Measurements from ENCODE around the gene SBK2.
"Not testable (repeated sequence)": the region's sequence is repeated elsewhere in the genome, so short reads cannot be mapped to it uniquely, and the experiment has no call there.

Gene SBK2, protein sequence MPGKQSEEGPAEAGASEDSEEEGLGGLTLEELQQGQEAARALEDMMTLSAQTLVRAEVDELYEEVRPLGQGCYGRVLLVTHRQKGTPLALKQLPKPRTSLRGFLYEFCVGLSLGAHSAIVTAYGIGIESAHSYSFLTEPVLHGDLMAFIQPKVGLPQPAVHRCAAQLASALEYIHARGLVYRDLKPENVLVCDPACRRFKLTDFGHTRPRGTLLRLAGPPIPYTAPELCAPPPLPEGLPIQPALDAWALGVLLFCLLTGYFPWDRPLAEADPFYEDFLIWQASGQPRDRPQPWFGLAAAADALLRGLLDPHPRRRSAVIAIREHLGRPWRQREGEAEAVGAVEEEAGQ

DNA sequence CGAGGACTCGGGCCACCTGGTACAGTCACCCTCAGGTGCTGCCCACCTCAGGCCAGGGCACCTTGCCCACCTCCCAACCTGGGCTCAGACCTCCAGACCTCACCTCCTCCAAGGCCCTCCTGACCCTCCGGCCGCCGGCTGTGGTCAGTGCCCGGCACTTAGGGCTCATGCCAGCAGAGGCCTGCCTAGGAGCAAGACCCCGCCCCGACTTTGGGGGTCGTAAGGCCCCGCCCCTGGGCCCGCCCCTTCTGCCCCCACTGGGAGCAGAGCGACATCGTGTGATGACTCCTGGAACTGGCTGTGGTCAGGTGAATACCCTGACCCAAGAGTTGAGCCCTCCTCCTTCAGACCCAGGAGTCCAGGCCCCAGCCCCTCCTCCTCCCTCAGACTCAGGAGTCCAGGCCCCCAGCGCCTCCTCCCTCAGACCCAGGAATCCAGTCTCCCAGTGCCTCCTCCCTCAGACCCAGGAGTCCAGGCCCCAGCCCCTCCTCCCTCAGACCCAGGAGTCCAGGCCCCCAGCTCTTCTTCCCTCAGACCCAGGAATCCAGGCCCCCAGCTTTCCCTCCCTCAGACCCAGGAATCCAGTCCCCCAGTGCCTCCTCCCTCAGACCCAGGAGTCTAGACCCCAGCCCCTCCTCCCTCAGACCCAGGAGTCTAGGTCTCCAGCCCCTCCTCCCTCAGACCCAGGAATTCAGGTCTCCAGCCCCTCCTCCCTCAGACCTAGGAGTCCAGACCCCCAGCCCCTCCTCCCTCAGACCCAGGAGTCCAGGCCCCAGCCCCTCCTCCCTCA, at the start of gene SBK2:
TSS of gene SBK2 (minus strand) at position 183 of the 790 bp plus-strand sequence. CDS start 839 bp downstream, outside the sequence.
- DNase-seq (ENCODE audit: low read depth) = no peak

DNA sequence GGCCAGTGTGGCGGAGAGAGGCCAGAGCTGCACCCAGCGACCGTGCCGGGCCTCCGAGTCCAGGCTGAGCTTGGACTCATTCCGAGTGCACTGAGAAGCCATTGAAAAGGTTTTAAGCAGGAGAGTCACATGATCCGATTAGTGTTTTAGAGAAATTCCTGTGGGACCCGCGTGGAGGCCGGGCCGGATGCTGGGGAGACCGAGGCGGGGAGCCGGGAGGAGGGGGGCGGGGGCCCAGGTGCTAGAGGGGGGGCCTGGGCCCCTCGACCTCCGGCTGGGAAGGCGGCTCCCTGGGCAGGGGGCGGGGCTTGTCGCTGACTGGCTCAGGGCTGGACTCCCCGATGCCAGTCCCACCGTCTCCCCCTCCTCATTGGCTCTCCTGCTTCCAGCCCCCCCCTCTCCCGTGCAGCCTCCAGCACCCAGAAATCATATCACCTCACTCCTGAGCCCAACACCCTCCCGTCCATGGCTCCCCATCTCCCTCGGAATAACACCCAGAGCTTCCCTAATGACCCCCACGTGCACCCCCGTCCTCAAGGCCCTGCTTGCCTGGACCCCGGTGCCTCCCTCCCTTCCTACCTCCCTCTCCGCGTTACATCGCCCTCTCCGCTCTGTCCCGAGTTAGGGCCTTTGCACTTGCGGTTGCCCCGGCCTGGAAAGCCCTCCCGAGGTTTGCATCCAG, 48.9 kb upstream of the SBK2 start:
- DNase-seq (ENCODE audit: low read depth) = peak; percentile 34

DNA sequence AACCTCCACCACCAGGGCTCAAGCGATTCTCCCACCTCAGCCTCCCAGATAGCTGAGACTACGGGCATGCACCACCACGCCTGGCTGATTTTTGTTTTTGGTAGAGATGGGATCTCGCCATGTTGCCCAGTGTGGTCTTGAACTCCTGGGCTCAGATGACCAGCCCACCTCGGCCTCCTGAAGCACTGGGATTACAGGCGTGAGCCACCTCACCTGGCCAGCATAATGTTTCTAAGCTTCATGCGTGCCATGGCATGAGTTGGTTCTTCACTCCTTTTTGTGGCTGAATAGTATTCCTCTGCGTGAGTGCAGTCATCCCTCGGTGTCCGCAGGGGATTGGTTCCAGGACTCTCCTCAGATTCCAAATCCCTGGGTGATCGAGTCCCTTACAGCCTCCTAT, 47.9 kb upstream of the SBK2 start:
- DNase-seq (ENCODE audit: low read depth) = no peak

DNA sequence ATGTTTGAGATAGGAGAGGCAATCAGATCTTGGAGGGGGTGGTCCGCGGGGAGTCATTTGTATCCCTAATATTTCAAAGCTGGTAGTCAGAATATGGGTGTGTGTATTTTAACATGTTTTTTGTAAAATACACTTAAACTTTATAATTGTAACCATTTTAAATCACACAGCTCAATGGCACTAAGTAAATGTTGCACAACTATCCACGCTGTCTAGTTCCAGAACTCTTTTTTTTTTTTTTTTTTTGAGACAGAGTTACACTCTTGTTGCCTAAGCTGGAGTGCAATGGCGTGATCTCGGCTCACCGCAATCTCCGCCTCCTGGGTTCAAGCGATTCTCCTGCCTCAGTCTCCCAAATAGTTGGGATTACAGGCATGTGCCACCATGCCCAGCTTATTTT, 47.0 kb upstream of the SBK2 start:
- DNase-seq (ENCODE audit: low read depth) = not testable (repeated sequence)

DNA sequence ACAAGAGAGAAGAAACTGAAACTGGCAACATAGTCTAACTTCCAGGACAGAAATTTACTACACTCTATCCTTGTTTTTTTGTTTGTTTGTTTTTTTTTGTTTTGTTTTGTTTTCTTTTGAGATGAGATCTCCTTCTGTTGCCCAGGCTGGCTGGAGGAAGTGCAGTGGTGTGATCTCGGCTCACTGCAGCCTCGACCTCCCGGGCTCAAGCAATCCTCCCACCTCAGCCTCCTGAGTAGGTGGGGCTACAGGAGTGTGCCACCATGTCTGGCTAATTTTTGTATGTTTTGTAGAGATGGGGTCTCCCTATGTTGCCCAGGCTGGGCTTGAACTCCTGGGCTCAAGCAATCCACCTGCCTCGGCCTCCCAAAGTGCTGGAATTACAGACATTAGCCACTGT, 45.4 kb upstream of the SBK2 start:
- DNase-seq (ENCODE audit: low read depth) = not testable (repeated sequence)

DNA sequence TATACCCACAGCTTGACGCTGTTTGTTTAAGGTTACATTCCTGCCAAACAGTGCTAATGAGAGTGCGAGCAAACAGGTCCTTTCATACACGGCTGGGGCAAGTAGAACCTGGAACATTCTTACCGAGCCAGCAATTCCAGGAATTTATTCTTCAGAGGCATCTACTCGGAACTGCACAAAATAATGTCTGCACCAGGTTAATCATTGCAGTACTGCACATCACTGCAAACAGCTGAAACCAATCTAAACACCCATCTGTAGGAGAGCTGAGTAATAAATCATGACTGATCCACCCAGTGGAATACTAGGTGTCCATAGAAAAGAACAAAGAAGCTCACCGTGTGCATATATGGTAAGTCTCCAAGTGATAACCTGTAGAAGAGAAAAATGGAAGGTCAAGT, 44.9 kb upstream of the SBK2 start:
- DNase-seq (ENCODE audit: low read depth) = no peak

DNA sequence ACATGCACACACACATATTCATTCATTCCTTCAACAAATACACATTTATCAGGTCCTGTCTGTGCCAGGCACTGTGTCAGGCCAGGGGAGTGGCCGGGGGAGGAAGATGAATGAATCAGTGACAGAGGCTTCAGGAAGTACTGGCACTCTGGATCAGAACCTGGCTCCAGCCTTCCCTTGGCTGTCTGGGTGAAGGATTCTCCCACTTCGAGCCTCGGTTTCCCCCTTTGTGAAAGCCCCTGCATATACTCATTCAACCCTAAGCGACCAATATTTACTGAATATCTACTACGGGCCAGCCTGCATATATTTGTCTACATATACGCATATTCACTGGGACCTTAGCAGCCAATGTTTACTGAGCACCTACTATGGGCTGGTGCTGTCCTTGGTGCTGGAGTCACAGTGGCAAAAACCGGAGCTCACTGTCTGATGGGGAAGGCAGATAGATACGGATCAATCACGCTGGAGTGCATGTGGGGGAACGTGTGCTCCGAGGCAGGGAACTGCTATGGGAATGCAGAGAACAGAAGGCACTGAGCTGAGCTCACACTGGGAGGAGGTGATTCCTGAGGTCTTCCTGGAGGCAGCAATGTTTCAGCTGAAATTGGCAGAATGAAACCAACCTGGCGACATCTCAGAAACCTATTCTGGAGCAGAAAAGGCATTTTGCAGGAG, 44.4 kb upstream of the SBK2 start:
- no peak for DNase-seq (ENCODE audit: low read depth)

DNA sequence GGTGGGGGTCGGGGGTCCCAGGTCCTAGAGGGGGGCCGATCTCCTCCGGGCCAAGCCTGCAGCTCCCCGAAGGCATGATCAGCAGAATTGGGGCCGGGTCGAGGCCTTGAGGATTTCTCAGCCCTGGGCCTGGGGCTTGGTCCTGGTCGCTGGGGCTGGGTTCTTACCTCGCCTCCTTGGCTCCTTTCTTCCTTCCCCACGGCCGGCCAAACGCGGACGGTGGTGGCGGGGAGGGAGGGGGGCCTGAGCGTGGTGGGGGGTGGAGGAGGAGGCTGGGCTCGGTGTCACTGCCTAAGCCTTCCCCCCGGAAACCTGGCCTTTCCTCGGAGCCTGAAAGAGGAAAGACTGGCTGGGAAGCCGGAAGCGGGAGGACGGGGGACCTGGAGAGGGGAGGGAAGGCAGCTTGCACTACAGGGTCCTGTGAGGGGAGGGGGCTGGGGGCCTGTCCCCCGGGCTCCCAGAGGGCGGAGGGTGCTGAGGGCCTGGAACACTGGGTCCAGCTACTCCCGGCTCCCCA, 43.8 kb upstream of the SBK2 start, which contains the start of gene ZNF579:
TSS of gene ZNF579 (minus strand) at position 221 of the 517 bp plus-strand sequence. CDS start 1,209 bp downstream, outside the sequence.
- DNase-seq (ENCODE audit: low read depth) = peak; percentile 52

DNA sequence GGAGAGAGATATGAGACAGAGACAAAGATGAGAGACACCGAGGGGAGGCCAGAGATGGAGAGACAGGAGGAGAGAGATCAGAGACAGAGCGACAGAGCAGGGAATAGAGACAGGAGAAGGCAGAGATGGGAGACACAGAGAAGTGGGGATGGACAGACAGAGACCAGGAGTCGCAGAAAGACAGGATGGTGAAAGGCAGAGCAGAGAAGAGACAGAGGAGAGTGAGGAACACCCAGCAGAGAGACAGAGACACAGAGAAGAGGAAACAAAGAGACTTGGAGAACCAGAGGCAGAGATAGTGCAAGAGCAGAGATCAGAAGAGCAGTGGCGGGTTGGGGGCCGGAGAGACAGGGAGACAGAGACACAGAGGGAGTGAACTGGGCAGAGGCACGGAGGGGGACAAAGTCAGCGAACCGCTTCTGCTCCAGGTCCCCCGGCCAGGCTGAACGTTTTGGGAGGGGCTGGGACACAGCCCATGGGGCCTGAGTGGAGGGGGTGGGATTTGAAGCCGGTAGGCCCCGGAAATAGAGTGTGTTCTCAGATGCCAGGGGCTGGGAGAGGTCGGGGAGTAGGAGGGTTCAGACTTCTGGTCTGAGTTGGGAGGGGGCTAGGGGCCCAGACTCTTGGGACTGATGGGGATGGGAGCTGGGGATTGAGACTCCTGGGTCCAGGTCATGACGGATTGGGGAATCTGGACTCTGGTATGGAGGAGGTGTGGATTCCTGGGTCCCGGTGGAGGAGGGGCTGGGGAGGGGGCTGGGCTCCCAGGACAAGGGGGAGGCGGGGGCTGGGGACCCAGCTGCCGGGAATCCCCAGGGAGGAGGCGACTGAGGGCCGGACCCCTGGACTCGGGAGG, 43.1 kb upstream of the SBK2 start:
- no peak for DNase-seq (ENCODE audit: low read depth)

DNA sequence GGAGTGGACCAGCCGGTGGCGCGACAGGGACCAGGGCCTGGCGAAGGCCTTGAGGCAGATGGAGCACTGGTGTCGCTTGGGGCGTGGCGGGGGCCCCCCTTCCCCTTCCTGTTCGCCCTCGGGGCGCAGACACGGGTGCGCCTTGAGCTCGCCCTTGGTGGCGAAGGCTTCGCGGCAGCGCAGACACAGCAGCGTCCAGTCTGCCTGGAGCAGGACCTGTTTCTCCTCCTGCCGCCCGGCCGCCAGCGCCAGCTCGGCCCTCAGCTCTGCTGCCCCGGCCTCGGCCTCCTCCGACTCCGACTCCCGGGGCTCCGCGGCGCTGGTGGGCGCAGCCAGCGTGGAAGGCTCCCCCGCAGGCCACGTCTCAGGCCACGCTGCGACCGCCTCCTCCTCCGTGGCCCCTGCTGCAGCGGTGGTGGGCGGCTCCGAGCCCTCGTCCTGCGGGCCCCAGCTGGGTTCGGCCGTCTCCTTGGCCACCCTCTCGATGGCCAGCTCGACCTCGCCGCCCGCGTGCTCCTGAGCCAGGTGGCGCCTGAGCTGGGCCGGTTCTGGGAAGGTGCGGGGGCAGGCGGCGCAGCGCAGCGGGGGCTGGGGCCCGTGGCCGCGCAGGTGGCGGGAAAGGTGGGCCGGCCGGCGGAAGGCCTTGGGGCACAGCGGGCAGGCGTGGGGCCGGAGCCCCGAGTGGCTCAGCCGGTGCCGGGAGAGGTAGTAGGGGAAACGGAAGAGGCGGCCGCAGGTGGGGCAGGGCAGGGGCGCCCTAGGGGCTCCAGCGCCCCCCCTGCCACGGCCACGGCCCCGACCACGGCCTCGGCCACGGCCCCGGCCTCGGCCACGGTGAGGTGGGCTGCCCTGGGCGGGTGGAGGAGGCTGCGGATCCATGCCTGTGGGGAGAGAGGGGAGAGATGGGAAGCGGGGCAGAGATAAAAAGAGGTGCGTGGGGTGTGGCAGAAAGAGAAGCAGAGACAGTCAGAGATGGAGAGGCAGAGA, 42.1 kb upstream of the SBK2 start:
- no peak for DNase-seq (ENCODE audit: low read depth)

DNA sequence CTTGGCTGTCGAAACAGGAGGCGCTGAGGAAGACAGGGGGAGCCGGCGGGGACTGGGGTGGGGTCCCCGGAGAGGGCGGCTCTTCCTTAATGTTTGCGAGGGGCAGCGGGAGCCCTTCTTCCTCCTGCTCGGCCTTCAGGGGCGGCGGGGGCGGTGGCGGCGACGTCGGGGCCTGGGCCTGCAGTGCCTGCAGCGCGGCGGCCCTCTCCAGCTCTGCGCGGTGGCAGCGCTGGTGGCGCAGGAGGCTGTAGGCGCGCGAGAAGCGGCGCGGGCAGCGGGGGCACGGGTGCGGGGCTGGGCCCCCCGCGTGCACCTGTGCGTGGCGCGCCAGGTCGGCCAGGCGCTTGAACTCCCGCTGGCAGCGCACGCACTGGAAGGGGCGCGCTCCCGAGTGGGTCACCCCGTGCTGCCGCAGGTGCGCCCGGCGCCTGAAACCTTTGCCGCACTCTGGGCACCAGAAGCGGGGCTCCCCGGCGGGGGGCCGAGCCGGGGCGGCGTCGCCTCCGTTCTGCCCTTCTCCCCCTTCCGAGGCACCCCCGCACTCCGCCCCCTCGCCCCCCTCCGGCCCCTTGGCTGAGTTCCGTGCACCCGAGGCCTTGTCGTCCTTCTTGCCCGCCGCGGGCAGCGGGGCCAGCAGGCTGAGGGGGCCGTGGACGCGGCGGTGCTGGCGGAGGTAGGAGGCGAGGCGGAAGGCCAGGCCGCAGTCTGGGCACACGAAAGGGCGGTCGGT, 41.3 kb upstream of the SBK2 start:
- DNase-seq (ENCODE audit: low read depth) = no peak

DNA sequence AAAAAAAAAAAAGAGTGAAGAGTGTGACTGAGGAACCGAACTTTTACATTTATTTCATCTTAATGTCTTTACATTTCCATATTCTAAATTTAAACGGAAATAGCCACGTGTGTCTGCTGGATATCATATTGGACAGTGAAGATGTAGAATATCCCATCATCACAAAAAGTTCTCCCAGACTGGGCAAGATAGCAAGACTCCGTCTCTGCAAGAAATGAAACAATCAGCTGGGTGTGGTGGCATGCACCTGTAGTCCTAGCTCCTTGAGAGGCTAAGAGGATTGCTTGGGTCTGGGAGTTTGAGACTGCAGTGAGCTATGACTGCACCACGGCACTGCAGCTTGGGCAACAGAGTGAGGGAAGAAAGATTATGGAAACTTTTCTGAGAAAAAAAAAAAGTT, 39.8 kb upstream of the SBK2 start:
- DNase-seq (ENCODE audit: low read depth) = no peak

DNA sequence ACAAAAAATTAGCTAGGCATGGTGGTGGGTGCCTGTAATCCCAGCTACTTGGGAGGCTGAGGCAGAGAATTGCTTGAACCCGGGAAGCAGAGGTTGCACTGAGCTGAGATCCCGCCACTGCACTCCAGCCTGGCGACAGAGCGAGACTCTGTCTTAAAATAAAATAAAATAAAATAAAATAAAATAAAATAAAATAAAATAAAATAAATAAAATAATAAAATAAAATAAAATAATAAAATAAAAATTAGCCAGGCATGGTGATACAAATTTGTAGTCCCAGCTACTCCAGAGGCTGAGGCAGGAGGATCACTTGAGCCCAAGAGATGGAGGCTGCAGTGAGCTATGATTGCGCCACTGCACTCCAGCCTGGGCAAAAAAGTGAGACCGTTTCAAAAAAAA, 37.0 kb upstream of the SBK2 start:
- not testable (repeated sequence) for DNase-seq (ENCODE audit: low read depth)

DNA sequence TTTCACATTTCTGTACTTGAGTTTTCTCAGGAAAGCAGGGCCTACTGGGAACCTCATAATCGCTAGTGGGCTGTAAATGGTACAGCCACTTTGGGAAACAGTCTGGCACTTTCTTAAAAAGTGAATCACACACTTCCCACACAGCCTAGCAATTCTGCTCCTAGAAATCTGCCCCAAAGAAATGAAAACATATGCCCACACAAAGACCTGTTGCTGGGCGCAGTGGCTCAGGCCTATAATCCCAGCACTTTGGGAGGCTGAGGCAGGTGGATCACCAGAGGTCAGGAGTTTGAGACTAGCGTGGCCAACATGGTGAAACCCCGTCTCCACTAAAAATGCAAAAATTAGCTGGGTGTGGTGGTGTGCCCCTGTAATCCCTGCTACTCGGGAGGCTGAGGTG, 32.5 kb upstream of the SBK2 start:
- not testable (repeated sequence) for DNase-seq (ENCODE audit: low read depth)

DNA sequence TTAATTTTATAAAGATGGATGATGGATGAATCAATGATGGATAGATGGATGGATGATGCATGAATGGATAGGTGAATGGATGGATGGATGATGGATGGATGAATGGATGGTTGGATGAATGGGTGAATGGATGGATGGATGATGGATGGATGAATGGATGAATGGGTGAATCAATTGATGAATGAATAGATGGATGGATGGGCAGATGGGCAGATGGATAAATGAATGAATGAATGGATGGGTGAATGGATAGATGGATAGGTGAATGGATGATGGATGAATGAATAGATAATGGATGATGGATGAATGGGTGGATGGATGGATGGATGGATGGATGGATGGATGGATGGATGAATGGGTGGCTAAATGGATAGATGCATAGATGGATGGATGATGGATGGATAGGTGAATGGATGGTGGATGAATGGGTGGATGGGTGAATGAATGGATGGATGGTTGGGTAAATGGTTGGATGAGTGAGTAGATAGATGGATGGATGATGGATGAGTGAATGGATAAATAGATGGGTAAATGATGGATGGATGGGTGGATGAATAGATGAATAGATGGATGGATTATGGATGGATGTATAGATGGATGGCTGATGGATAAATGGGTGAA, 30.9 kb upstream of the SBK2 start:
- no peak for DNase-seq (ENCODE audit: low read depth)

DNA sequence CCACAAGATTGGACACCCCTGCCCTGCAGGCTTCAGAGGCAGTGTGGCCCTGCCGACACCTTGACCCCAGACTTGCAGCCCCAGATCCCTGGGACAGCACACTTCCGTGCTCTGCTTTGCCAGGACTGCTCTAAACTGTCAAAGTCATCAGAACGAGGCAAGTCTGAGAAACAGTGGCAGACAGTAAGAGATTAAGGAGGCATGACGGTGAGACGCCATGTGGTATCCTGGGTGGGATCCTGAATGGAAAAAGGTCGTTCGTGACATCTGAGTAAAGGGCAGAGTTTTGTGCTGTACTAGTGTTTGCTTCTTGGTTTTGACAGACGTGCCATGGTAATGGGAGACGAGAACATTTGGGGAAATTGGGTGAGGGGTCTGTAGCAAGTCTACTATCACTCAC, 29.9 kb upstream of the SBK2 start:
- no peak for DNase-seq (ENCODE audit: low read depth)

DNA sequence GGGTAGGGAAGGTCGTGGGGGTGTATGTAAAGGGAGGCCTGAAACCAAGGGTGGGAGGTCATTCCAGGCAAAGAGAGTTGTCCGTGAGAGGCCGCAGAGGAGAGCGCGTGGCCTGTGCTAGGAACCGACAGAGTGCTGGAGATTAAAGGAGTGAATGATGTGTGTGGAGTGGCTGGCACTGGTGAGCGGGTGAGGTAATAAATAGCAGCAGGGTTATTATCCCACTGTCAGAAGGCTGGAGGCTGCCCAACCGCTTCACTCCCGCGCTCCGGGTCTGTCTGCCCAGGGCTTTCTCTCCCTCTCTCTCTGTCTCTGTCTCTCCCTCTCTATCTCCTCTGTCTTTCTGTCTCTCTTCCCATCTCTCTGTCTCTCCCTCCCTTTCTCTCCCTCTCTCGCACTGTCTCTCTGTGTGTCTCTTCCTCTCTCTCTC, 26.3 kb upstream of the SBK2 start:
- no peak for DNase-seq (ENCODE audit: low read depth)

DNA sequence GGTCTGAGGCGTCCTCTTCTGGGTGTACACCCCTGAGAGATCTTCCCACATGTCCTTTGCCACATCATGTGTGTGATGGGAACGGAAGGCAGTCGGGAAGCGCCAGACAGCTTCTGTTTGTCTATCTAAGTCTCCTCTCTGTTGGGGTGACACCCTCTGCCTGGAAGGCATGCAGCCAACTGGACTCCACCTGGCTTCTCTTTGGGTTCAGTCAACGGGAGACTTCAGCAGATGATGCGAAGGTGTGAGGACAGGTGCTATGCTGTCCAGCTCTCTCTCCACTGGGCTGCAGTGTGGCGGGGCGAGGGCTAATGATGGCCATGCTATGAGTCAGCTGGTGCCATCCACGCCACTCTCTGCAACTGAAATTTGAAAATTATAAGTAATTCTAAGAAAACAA, 22.8 kb upstream of the SBK2 start:
- DNase-seq (ENCODE audit: low read depth) = no peak
